ENCODE data around the gene BLOC1S2.

BLOC1S2 gene

GRCh38 chr10:100286051-100287033, at the start of gene BLOC1S2:
TSS of gene BLOC1S2 (minus strand) at chr10:100286680. CDS start at chr10:100286659, 21 bp downstream.
- Histone ChIP-seq H3K27ac (ENCODE audit: low read length) (peak within 1 kb of the TSS; percentile 92), H3K27me3 (ENCODE audit: low read depth, low read length) (no peaks in the 10 kb centered on the region), H3K36me3 (ENCODE audit: control insufficient read depth in 1 of 2, insufficient read depth in 2 of 2, low read length in 2 of 2) (peaks cover 0 to 3% of the 10 kb centered on the region in 2 donors), H3K4me1 (ENCODE audit: control insufficient read depth in 1 of 2, insufficient read depth in 2 of 2, low read length in 2 of 2) (peaks cover 9 to 26% of the 10 kb centered on the region in 2 donors), H3K4me3 (ENCODE audit: low read depth in 1 of 2, low read length in 2 of 2) (peak within 1 kb of the TSS; percentile 88 to 92), H3K9me3 (ENCODE audit: control insufficient read depth in 1 of 2, low read length in 2 of 2) (no peaks in the 10 kb centered on the region)

- H3K4me1 ChIP-seq (ENCODE audit: control insufficient read depth in 1 of 2, insufficient read depth in 2 of 2, low read length in 2 of 2) = no peaks in the 10 kb centered on the region
- H3K27me3 ChIP-seq (ENCODE audit: low read depth, low read length) = no peaks in the 10 kb centered on the region
- H3K27ac ChIP-seq (ENCODE audit: low read length) = no peak overlapping the region
- no peaks in the 10 kb centered on the region for H3K9me3 ChIP-seq (ENCODE audit: control insufficient read depth in 1 of 2, low read length in 2 of 2)
- no peaks in the 10 kb centered on the region for H3K36me3 ChIP-seq (ENCODE audit: control insufficient read depth in 1 of 2, insufficient read depth in 2 of 2, low read length in 2 of 2)
- H3K4me3 ChIP-seq (ENCODE audit: low read depth in 1 of 2, low read length in 2 of 2) = no peak overlapping the region
Observed at GRCh38 chr10:100334762-100335161, 48.3 kb upstream of the BLOC1S2 start.

GRCh38 chr10:100333661-100334440, 47.4 kb upstream of the BLOC1S2 start:
- Histone ChIP-seq H3K36me3 (ENCODE audit: control insufficient read depth in 1 of 2, insufficient read depth in 2 of 2, low read length in 2 of 2) (no peaks in the 10 kb centered on the region), H3K9me3 (ENCODE audit: control insufficient read depth in 1 of 2, low read length in 2 of 2) (no peaks in the 10 kb centered on the region), H3K4me3 (ENCODE audit: low read depth in 1 of 2, low read length in 2 of 2) (no peak overlapping the region), H3K27me3 (ENCODE audit: low read depth, low read length) (no peaks in the 10 kb centered on the region), H3K4me1 (ENCODE audit: control insufficient read depth in 1 of 2, insufficient read depth in 2 of 2, low read length in 2 of 2) (no peaks in the 10 kb centered on the region), H3K27ac (ENCODE audit: low read length) (no peak overlapping the region)

GRCh38 chr10:100333106-100333505, 46.6 kb upstream of the BLOC1S2 start:
- Histone ChIP-seq H3K4me3 (ENCODE audit: low read depth in 1 of 2, low read length in 2 of 2) (no peak overlapping the region), H3K27me3 (ENCODE audit: low read depth, low read length) (no peaks in the 10 kb centered on the region), H3K9me3 (ENCODE audit: control insufficient read depth in 1 of 2, low read length in 2 of 2) (no peaks in the 10 kb centered on the region), H3K36me3 (ENCODE audit: control insufficient read depth in 1 of 2, insufficient read depth in 2 of 2, low read length in 2 of 2) (no peaks in the 10 kb centered on the region), H3K27ac (ENCODE audit: low read length) (no peak overlapping the region), H3K4me1 (ENCODE audit: control insufficient read depth in 1 of 2, insufficient read depth in 2 of 2, low read length in 2 of 2) (no peaks in the 10 kb centered on the region)

- H3K36me3 ChIP-seq (ENCODE audit: control insufficient read depth in 1 of 2, insufficient read depth in 2 of 2, low read length in 2 of 2) = no peaks in the 10 kb centered on the region
- no peaks in the 10 kb centered on the region for H3K27me3 ChIP-seq (ENCODE audit: low read depth, low read length)
- H3K9me3 ChIP-seq (ENCODE audit: control insufficient read depth in 1 of 2, low read length in 2 of 2) = no peaks in the 10 kb centered on the region
- H3K4me1 ChIP-seq (ENCODE audit: control insufficient read depth in 1 of 2, insufficient read depth in 2 of 2, low read length in 2 of 2) = peaks cover 0 to 4% of the 10 kb centered on the region in 2 donors
- no peak within 1 kb of the TSS for H3K27ac ChIP-seq (ENCODE audit: low read length)
- no peak within 1 kb of the TSS for H3K4me3 ChIP-seq (ENCODE audit: low read depth in 1 of 2, low read length in 2 of 2)
Observed at GRCh38 chr10:100330079-100330478, 43.6 kb upstream of the BLOC1S2 start, which contains the start of gene PKD2L1. TSS of gene PKD2L1 (minus strand) at chr10:100330228. CDS start at chr10:100330103, 125 bp downstream.

GRCh38 chr10:100328198-100328597, 41.7 kb upstream of the BLOC1S2 start:
- H3K36me3 ChIP-seq (ENCODE audit: control insufficient read depth in 1 of 2, insufficient read depth in 2 of 2, low read length in 2 of 2) = no peaks in the 10 kb centered on the region
- H3K4me3 ChIP-seq (ENCODE audit: low read depth in 1 of 2, low read length in 2 of 2) = no peak overlapping the region
- no peak overlapping the region for H3K27ac ChIP-seq (ENCODE audit: low read length)
- peaks cover 0 to 4% of the 10 kb centered on the region in 2 donors for H3K4me1 ChIP-seq (ENCODE audit: control insufficient read depth in 1 of 2, insufficient read depth in 2 of 2, low read length in 2 of 2)
- H3K9me3 ChIP-seq (ENCODE audit: control insufficient read depth in 1 of 2, low read length in 2 of 2) = no peaks in the 10 kb centered on the region
- H3K27me3 ChIP-seq (ENCODE audit: low read depth, low read length) = no peaks in the 10 kb centered on the region

GRCh38 chr10:100327718-100328009, 41.2 kb upstream of the BLOC1S2 start:
- no peak overlapping the region for H3K4me3 ChIP-seq (ENCODE audit: low read depth in 1 of 2, low read length in 2 of 2)
- no peaks in the 10 kb centered on the region for H3K27me3 ChIP-seq (ENCODE audit: low read depth, low read length)
- no peaks in the 10 kb centered on the region for H3K9me3 ChIP-seq (ENCODE audit: control insufficient read depth in 1 of 2, low read length in 2 of 2)
- peaks cover 0 to 4% of the 10 kb centered on the region in 2 donors for H3K4me1 ChIP-seq (ENCODE audit: control insufficient read depth in 1 of 2, insufficient read depth in 2 of 2, low read length in 2 of 2)
- H3K27ac ChIP-seq (ENCODE audit: low read length) = no peak overlapping the region
- no peaks in the 10 kb centered on the region for H3K36me3 ChIP-seq (ENCODE audit: control insufficient read depth in 1 of 2, insufficient read depth in 2 of 2, low read length in 2 of 2)

GRCh38 chr10:100327007-100327717, 40.7 kb upstream of the BLOC1S2 start:
- Histone ChIP-seq H3K27me3 (ENCODE audit: low read depth, low read length) (no peaks in the 10 kb centered on the region), H3K36me3 (ENCODE audit: control insufficient read depth in 1 of 2, insufficient read depth in 2 of 2, low read length in 2 of 2) (no peaks in the 10 kb centered on the region), H3K27ac (ENCODE audit: low read length) (no peak overlapping the region), H3K9me3 (ENCODE audit: control insufficient read depth in 1 of 2, low read length in 2 of 2) (no peaks in the 10 kb centered on the region), H3K4me3 (ENCODE audit: low read depth in 1 of 2, low read length in 2 of 2) (no peak overlapping the region), H3K4me1 (ENCODE audit: control insufficient read depth in 1 of 2, insufficient read depth in 2 of 2, low read length in 2 of 2) (peaks cover 0 to 4% of the 10 kb centered on the region in 2 donors)

- Histone ChIP-seq H3K9me3 (ENCODE audit: control insufficient read depth in 1 of 2, low read length in 2 of 2) (no peaks in the 10 kb centered on the region), H3K27ac (ENCODE audit: low read length) (no peak overlapping the region), H3K4me1 (ENCODE audit: control insufficient read depth in 1 of 2, insufficient read depth in 2 of 2, low read length in 2 of 2) (peaks cover 0 to 4% of the 10 kb centered on the region in 2 donors), H3K36me3 (ENCODE audit: control insufficient read depth in 1 of 2, insufficient read depth in 2 of 2, low read length in 2 of 2) (no peaks in the 10 kb centered on the region), H3K27me3 (ENCODE audit: low read depth, low read length) (no peaks in the 10 kb centered on the region), H3K4me3 (ENCODE audit: low read depth in 1 of 2, low read length in 2 of 2) (no peak overlapping the region)
Observed at GRCh38 chr10:100325158-100325557, 38.7 kb upstream of the BLOC1S2 start.

- H3K36me3 ChIP-seq (ENCODE audit: control insufficient read depth in 1 of 2, insufficient read depth in 2 of 2, low read length in 2 of 2) = no peaks in the 10 kb centered on the region
- no peaks in the 10 kb centered on the region for H3K9me3 ChIP-seq (ENCODE audit: control insufficient read depth in 1 of 2, low read length in 2 of 2)
- no peak overlapping the region for H3K4me3 ChIP-seq (ENCODE audit: low read depth in 1 of 2, low read length in 2 of 2)
- H3K4me1 ChIP-seq (ENCODE audit: control insufficient read depth in 1 of 2, insufficient read depth in 2 of 2, low read length in 2 of 2) = no peaks in the 10 kb centered on the region
- H3K27me3 ChIP-seq (ENCODE audit: low read depth, low read length) = peaks cover 3% of the 10 kb centered on the region
- no peak overlapping the region for H3K27ac ChIP-seq (ENCODE audit: low read length)
Observed at GRCh38 chr10:100319707-100320402, 33.4 kb upstream of the BLOC1S2 start.

All from muscle layer of duodenum (tissue), 2 donors.